IMR-90 (cell line): Measurements from ENCODE around the gene POLR2L.

Experiments
- CTCF ChIP-seq: conservative IDR thresholded peaks from 2 replicates; pipeline ENCODE4 v1.5.1; 2012; ENCODE audit warnings: mild to moderate bottlenecking, low read depth, low read length, improper control_type of control experiment
- POLR2A ChIP-seq: IDR thresholded peaks from 2 replicates; pipeline ENCODE4 v1.6.1; 2012; ENCODE audit warnings: mild to moderate bottlenecking, low read depth, low read length
- RCOR1 ChIP-seq: IDR thresholded peaks from 2 replicates; pipeline ENCODE4 v1.6.1; 2012; ENCODE audit warnings: mild to moderate bottlenecking, low read length, improper control_type of control experiment; ENCODE audit not compliant: insufficient replicate concordance
- RFX5 ChIP-seq: IDR thresholded peaks from 2 replicates; pipeline ENCODE4 v1.8.0; 2012; ENCODE audit warnings: low read depth, mild to moderate bottlenecking, low read length, moderate library complexity
- USF2 ChIP-seq: fragments of 150-350 bp; IDR thresholded peaks from 2 replicates; pipeline ENCODE4 v1.6.1; 2017; ENCODE audit warnings: mild to moderate bottlenecking, antibody characterized with exemption, low read length, low read depth

- no peak for TF ChIP-seq CTCF
- TF ChIP-seq RFX5: no peak
- no peak for TF ChIP-seq POLR2A
- no peak for TF ChIP-seq USF2
- TF ChIP-seq RCOR1: no peak
These were observed 38.1 kb upstream of the POLR2L start for GRCh38 chr11:880447-880846.
